HG03442 (cell line): Measurements from ENCODE around the gene TMEM225B.
"Not testable (repeated sequence)": the region's sequence is repeated elsewhere in the genome, so short reads cannot be mapped to it uniquely, and the experiment has no call there.

Experiments
- ATAC-seq: cut with Tn5 transposase; IDR thresholded peaks from one replicate; pipeline ENCODE4 v1.9.1; 2021; ENCODE audit warnings: mild to moderate bottlenecking, moderate library complexity; ENCODE audit not compliant: unreplicated experiment

Gene TMEM225B

DNA sequence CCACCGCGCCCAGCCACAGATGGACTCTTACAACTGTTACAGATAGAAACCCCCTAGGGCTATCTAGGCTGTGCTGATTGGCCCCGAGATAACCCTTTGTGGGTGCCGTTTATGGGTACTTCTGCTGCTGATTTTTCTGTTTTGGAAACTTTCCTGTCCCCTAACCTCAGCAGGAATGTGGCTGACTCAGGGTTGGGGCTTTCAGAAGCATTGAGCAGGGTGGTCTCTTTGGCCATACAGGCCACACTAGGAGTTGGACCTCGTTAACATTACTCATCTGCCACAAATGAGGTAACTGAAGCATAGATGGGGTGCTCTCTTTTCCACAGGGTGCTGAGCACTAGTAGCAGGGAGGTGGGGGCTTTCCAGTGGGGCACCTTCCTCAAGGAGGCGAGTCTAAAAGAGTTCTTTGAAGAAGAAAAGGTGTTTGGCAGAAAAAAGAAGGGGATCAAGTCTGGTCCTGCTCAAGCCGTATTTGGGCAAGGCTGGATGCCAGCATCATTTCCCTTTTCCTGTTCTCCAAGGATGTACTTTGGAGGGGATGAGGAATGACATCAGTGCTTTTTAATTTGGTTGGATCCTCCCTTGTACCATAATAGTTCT lies 25.1 kb downstream of the TMEM225B start:
- ATAC-seq: no peak

DNA sequence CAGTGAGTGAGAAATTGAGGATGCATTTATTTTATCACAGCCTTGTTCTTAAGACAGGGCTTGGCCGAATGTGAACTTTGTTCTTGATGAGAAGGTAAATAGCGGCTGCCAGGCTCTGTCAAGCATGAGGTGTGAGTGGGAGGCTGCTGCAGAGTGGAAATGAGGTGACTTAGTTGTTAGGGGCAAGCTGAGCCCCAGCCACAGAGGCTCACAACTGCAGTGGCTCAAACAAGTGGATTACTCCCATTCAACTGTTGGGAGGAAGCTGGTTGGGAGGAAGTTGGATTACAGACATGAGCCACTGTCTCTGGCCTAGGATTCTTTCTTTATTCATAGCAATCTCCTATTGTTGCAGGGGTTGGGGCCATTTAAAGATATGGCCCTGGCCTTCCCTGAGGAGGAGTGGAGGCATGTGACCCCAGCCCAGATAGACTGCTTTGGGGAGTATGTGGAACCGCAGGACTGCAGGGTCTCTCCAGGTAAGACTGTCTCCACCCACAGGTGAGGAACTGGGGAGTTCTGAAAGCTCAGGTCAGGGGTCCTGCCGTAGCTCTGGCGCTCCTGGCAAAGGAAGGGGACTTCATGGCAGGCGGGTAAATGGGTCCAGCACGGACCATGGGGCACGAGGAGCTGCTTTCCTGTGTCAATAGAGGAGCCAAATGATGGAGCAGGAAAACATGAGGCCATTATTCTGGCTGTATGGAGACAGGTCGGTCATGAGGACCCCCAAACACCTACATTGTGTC lies 25.8 kb downstream of the TMEM225B start:
- no peak for ATAC-seq

DNA sequence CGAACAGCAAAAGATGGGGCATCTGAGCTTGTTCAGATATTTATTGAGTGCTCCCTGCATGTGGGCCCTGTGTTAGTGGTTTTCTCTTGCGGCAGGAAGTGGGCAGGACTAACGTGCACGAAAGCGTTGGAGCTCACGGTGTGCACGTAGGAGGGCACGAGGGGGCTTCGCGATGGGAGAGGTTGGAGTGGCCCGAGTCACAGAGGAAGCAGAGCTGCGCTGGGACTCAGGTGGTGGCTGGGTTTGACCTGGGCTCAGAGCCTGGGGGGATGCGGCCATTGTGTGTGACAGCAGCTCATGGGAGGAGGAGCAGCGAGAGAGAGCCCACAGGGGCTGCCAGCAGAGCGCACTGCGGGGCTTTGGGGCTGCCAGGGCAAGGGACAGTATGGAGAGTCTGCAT lies 26.4 kb downstream of the TMEM225B start:
- no peak for ATAC-seq

DNA sequence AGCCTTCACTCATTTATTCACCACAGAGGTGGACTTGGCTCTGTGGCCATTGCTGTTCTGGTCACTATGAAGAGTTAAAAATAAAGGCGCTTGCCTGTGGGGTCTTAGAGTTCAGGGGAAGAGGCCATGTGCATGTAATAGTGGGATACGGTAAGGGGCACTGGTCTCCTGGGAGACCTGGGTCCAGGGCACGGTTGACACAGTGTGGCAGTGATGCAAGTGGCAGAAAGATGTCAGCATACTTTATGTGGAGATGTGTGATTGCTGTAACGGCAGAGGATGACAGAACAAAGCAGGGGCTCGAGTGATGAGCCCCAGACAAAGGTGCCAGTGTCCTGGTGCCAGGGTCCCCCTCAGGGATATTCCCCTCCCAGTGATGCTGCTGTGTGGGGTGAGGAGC lies 27.3 kb downstream of the TMEM225B start:
- ATAC-seq: no peak

DNA sequence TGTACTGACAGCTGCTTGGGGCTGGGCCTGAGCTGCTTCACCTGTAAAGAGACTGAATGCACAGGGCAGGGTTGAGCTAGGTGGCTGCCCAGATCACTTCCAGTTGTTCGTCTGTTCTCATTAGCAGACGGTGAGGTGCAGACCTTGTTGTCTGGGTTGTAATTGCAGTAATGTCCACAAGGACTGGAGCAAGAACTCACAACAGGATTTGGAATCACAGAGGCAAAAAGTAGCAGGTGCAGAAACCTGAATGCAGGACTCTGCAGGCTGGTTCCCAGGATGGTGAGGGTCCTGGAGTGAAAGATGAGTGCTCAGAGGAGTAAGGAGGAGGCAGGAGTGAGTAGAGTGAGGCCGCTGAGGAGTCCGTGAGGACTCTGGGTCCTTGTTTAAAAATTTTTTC lies 27.9 kb downstream of the TMEM225B start:
- ATAC-seq: no peak

DNA sequence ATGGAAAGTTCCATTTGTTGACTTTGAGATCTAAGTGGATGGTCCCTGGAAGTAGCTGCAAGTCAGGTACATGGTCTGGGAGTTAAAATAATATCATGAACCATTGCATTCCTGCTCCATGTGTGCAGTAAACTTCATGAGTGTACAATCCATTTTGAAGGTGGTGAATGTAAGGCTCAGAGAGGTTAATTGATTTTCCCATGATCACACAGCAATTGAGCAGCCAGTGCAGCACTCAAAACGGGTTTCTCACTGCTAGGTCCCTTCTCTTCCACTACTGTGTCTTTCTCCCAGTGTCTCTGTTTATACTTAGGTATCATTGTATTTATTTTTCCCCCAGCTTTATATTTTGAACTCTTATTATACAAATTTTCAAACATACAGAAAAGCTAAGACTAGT lies 28.6 kb downstream of the TMEM225B start:
- no peak for ATAC-seq

DNA sequence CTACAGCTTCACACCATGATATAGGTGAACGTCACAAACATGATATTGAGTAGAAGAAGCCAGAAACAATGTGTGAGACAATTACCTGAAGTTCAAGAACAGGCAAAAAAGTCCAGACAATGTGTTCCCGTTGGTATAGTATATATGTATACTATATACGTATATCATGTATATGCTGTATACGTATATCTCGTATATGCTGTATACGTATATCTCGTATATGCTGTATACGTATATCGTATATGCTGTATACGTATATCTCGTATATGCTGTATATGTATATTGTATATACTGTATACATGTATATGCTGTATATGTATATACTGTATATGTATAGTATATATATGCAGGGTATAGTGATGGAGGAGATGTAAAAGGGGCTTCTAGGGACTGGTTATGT lies 29.4 kb downstream of the TMEM225B start:
- no peak for ATAC-seq

DNA sequence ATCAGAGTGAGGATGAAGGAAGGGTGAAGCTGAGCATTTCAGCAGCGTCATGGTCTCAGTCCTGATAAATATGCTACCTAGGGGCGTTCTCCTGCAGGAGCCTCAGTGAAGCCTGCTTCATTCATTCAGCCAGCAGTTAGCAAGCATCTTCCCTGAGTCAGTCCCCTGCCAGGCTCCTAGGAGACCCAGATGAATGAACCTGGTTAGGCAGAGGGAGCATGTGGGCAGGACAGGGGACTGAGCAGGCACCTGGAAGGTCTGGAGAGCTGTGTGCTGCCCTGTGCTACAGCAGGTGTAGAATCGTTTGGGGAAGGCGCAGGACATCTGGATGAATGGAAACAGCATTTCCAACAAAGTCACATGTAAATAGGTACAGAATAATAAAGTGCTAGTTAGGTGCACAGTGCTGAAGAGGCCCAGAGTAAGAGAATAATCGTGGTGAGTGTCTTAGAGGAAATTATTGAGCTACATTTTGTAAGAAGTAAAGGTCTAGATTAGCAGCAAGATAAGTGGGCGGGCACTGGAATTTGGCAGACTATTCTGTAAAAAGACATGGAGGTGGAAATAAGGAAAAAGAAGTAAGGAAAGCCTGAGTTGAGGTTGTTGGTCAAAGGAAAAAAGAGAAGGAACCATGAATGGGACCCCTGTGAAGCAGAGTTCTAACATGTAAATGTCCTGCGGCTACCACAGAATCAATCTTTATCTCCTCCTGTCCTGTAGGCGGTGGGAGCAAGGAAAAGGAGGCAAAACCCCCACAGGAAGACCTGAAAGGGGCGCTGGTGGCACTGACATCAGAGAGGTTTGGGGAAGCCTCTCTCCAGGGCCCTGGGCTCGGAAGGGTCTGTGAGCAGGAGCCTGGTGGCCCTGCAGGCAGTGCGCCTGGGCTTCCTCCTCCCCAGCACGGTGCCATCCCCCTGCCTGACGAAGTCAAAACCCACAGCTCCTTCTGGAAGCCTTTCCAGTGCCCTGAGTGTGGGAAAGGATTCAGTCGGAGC lies 30.7 kb downstream of the TMEM225B start:
- ATAC-seq: no peak

DNA sequence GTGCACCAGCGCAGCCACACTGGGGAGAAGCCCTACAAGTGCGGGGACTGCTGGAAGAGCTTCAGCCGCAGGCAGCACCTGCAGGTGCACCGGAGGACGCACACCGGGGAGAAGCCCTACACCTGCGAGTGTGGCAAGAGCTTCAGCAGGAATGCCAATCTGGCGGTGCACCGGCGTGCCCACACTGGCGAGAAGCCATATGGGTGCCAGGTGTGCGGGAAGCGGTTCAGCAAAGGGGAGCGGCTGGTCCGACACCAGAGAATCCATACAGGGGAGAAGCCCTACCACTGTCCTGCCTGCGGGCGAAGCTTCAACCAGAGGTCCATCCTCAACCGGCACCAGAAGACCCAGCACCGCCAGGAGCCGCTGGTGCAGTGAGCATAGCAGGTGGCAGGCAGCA lies 31.6 kb downstream of the TMEM225B start:
- no peak for ATAC-seq

DNA sequence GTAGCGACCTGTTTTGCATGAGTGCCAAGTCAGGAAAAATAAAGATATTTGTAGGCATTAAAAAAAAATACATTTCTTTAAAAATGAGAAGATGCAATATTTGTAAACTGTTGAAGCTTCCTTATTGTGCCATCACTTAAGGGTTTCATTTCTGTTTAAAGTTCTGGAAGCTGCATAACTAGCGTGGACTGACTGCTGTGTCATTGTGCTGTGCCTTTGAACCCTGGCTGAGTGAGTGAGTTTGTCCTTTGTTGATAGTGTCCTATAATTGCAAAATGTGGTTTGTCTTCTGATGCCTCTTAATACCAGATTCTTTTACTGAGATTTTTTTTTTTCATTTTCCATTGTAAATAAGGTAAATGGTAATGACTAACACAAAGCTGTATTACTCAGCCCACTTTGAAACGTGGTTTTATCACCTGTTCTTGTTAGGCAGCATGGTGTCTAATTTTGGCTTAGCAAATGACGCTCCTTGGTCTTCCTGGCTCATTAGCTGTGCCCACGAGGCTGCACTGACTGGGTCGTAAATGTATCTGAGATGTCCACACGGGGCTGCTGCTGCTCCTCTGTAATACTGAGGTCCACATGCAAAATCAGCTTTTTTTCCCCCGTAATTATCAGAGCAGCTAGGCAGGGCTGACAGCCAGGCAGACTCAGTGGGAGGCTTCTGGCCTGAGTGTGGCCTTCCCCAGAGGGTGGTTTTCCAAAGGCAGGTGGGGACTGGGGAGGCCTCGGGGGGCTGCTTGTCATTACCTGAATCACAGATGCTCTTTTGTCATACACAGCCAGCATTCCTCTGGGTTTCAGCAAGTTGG lies 33.4 kb downstream of the TMEM225B start:
- ATAC-seq: no peak

DNA sequence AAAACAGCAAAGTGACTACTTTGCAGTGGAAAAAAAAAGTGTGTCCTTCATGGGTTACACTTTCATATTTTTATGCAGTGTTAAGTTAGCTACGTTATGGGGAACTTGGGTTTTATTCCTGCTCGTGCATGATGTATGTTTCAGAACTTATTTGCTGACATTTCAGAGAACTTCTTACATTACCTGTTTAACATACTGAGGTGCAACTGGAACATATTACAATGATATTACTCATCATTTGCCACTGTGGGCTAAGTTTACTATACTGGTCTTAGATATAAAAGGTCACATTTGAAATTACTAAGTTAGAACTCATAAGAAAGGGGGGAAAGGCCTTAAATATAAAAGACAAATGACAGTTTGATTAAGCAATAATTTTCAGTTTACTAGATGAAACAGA lies 39.3 kb downstream of the TMEM225B start:
- ATAC-seq: not testable (repeated sequence)

DNA sequence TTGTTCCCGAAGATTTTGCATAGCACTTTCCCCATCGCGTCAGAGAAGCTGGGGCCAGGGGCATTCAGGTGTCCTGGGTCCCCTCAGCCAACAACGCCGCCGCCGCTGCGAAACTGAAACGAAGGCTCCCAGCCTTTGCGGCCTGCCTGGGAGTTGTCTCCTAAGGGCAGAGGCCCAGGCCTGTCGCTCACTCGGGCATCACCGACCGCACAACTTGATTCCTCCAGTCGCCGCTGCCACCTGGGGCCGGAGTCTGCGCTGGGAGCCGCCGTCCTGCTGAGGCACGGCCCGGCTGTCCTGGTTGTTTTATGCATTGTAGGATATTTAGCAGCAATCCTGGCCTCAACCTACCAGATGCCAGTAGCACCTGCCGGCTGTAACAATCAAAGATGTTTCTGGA lies 40.7 kb downstream of the TMEM225B start:
- ATAC-seq: no peak

DNA sequence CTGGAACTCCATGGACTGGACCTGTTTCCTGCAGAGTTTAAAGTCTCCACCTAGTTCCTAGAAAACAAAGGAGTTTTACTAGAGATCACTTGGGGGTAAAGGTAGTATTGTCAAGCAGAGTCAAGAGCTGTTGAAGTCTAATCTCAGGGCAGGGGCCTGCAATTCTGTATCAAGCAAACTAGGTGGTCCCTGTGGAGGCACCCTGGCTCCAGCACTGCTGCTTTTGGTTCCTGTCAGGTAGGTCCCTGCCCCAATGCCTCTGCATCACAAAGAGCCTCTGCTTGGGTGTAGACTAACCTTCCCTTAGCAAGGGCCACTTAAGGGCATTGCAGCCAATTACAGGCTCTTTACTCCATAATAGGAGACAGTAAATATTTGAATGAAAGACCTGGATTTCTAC lies 41.2 kb downstream of the TMEM225B start:
- no peak for ATAC-seq

DNA sequence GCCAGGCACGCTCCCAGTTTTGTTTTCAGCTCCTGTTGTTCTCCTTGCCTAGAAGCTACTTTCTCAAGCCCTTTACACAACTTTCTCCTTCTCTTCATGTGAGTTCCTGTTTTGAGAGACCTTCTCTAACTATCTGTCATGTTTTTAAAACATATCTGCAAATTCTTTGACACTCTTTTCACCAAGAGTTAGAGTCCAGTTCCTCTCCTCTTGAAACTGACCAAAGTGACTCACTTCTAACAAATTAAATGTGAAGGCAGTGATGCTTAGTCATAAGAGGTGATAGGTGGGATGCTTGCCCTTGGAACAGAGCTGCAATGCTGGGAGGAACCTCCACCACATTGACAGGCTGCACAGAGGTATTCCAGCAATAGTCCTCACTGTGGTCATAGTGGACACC lies 44.0 kb downstream of the TMEM225B start:
- no peak for ATAC-seq

DNA sequence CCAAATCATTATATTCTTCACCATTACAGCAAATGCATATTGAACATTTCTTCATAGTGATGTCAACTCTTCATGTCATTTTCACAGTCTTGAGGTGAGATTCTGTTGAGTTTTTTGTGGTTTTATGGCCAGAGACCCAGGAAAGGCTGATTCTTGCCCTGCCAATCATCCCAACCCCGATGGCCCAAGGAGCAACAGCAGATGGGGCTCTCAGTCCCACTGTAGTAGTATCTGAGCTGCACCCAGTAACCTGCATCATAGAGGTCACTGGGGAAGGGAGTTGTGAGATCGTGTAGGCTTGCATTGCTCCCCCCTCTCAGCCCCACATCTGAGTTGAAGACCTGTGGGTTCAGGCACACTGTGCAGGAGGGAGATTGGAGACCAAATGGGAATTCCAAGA lies 45.4 kb downstream of the TMEM225B start:
- no peak for ATAC-seq

DNA sequence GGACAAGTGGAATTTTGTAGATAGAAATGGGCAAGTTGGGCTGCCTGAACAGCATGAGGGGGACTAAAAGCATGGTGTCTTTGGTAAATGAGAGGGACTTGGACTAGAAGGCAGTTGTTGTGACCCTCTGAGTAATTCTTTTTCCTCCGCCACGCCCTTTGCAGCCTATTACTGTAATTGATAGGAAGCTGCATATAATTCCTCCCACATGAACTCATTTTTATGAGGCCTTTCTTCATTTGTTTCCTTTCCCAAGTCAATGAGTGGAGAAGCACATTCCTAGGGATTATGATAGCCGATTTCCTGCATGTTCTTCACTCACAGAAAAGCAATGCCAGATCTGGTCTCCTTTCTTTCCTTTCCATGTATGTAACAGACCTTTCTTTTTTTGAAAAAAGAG lies 46.4 kb downstream of the TMEM225B start:
- no peak for ATAC-seq

DNA sequence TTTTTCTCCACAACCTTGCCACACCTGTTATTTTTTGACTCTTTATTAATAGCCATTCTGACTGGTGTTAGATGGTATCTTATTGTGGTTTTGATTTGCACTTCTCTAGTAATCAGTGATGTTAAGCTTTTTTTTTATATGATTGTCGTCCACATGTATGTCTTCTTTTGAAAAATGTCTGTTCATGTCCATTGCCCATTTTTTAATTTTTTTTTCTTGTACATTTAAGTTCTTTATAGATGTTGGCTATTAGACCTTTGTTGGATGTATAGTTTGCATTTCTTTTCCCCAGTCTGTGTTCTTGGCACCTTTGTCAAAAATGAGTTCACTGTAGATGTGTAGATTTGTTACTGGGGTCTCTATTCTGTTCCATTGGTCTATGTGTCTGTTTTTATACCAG lies 47.5 kb downstream of the TMEM225B start:
- no peak for ATAC-seq

DNA sequence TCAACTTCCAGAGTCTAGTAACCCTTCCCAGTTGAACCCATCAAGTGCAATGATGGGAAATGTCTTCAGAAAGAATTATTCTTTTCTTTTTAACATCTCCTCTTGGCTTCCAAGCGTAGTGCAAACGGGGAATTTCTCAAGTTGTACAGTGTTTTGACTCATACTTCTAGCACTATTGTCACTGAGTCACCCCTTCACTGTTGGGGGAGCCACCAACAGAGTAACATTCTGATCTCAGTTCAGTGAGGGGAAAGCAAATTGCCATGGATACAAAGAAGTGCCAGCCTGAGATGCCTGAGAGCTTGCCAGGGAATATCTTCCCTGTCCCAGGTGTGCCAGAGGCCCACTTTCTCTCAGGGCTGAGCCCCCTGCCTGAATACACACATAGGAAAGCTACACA lies 50.8 kb downstream of the TMEM225B start:
- ATAC-seq: no peak

DNA sequence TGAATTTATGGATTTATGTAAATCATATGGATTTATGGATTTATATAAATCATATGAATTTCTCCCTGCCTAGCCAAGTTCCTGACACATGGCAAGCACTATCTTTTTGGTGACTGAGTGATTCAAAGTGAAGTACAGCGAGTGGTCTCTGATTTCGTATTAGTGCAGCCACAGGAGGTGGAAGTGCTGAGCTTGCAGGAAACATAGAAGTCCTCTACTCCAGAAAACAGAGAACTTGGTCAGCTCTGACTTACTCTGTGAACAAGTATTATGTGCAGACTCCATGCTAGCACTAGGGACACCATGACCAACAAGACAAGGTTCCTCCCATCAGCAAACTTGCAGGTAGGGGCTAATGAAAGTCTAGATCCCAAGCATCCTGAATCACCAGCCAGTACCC lies 53.2 kb downstream of the TMEM225B start:
- no peak for ATAC-seq

DNA sequence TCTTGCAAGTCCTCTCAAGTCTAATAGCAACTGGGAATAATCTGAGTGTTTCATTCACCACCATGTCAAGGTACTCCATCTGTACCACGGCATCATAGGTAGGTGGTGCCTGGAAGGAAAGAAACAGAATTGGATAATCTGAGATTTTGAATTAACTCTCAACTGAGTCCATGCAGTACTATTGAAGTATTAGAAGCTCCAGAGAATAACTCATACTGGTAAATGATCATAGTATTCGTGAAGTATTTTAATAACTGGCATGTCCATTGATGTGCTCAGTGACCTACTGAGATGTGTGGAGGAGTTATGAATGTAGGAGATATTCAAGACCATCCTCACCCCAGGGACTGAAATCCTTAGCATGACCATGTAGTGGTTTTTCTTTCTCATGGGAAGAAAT lies 54.6 kb downstream of the TMEM225B start:
- ATAC-seq: no peak

DNA sequence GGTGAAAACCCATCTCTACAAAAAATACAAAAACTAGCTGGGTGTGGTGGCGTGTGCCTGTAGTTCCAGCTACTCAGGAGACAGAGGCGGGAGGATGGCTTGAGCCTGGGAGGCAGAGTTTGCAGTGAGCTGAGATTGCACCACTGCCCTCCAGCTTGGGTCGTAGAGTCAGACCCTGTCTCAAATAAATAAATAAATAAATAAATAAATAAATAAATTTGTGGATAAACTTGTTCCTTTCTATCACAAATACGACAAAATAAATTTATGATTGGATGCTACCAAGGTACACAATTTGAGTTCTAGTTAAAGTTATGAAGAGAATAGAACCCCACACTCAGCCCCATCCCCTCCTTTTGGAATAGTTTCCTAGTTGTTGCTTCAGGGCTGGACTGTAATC lies 55.2 kb downstream of the TMEM225B start:
- not testable (repeated sequence) for ATAC-seq
